ENCODE measurements around the gene DNAH14.
"Not testable (repeated sequence)": the region's sequence is repeated elsewhere in the genome, so short reads cannot be mapped to it uniquely, and the experiment has no call there.

The DNAH14 gene

GRCh38 chr1:224929335-224930237, at the start of gene DNAH14:
Gene DNAH14 (plus strand): TSS chr1:224929675. CDS start chr1:224952703, 23,028 bp downstream.
- DNase-seq (ENCODE audit: low read depth in 2 of 2, low spot score in 1 of 2), result no peak

GRCh38 chr1:224880593-224881307, 48.7 kb upstream of the DNAH14 start:
- DNase-seq (ENCODE audit: low read depth in 2 of 2, low spot score in 1 of 2), result no peak

GRCh38 chr1:224881308-224881692, 48.2 kb upstream of the DNAH14 start:
- DNase-seq (ENCODE audit: low read depth in 2 of 2, low spot score in 1 of 2), result not testable (repeated sequence)

GRCh38 chr1:224881762-224882211, 47.7 kb upstream of the DNAH14 start:
- no peak for DNase-seq (ENCODE audit: low read depth in 2 of 2, low spot score in 1 of 2)

- no peak for DNase-seq (ENCODE audit: low read depth in 2 of 2, low spot score in 1 of 2)
Observed at GRCh38 chr1:224882264-224882663, 47.2 kb upstream of the DNAH14 start.

- no peak for DNase-seq (ENCODE audit: low read depth in 2 of 2, low spot score in 1 of 2)
Observed at GRCh38 chr1:224883091-224883490, 46.4 kb upstream of the DNAH14 start.

GRCh38 chr1:224884361-224884801, 45.1 kb upstream of the DNAH14 start:
- DNase-seq (ENCODE audit: low read depth in 2 of 2, low spot score in 1 of 2), result no peak

GRCh38 chr1:224885376-224885775, 44.1 kb upstream of the DNAH14 start:
- DNase-seq (ENCODE audit: low read depth in 2 of 2, low spot score in 1 of 2), result not testable (repeated sequence)

GRCh38 chr1:224894915-224895314, 34.6 kb upstream of the DNAH14 start:
- no peak for DNase-seq (ENCODE audit: low read depth in 2 of 2, low spot score in 1 of 2)

GRCh38 chr1:224896130-224896781, 33.2 kb upstream of the DNAH14 start:
- no peak for DNase-seq (ENCODE audit: low read depth in 2 of 2, low spot score in 1 of 2)

- DNase-seq (ENCODE audit: low read depth in 2 of 2, low spot score in 1 of 2), result no peak
Observed at GRCh38 chr1:224897529-224898327, 31.7 kb upstream of the DNAH14 start.

- DNase-seq (ENCODE audit: low read depth in 2 of 2, low spot score in 1 of 2), result no peak
Observed at GRCh38 chr1:224898937-224899336, 30.5 kb upstream of the DNAH14 start.

GRCh38 chr1:224900062-224900630, 29.3 kb upstream of the DNAH14 start:
- no peak for DNase-seq (ENCODE audit: low read depth in 2 of 2, low spot score in 1 of 2)

GRCh38 chr1:224901087-224901810, 28.2 kb upstream of the DNAH14 start:
- DNase-seq (ENCODE audit: low read depth in 2 of 2, low spot score in 1 of 2), result no peak

GRCh38 chr1:224903955-224904354, 25.5 kb upstream of the DNAH14 start:
- DNase-seq (ENCODE audit: low read depth in 2 of 2, low spot score in 1 of 2), result no peak

- DNase-seq (ENCODE audit: low read depth in 2 of 2, low spot score in 1 of 2), result no peak
Observed at GRCh38 chr1:224906340-224906739, 23.1 kb upstream of the DNAH14 start.

- DNase-seq (ENCODE audit: low read depth in 2 of 2, low spot score in 1 of 2), result no peak
Observed at GRCh38 chr1:224911217-224911616, 18.3 kb upstream of the DNAH14 start.

- no peak for DNase-seq (ENCODE audit: low read depth in 2 of 2, low spot score in 1 of 2)
Observed at GRCh38 chr1:224914292-224914900, 15.1 kb upstream of the DNAH14 start.

GRCh38 chr1:224919508-224919907, 10.0 kb upstream of the DNAH14 start:
- DNase-seq (ENCODE audit: low read depth in 2 of 2, low spot score in 1 of 2), result no peak
